Glutamatergic neuron (in vitro differentiated cells): Measurements from ENCODE around the gene PPP4R3A. TPM values are rescaled to one million over a fixed set of nuclear protein-coding genes. Genes with fewer than 3 reads are reported as not detected.
A peak's percentile ranks its signal among the peaks of the same experiment; 100 is the strongest.

Experiments
- DNase-seq: peaks from one replicate; pipeline ENCODE4 v3.0.0; 2022
- H3K27ac Mint-ChIP-seq: one replicate; pipeline ENCODE4 v1.8.0; 2020; ENCODE audit warnings: mild to moderate bottlenecking, mixed read lengths, inconsistent platforms; ENCODE audit not compliant: unreplicated experiment
- H3K27me3 Mint-ChIP-seq: one replicate; pipeline ENCODE4 v1.8.0; 2020; ENCODE audit warnings: mild to moderate bottlenecking, moderate library complexity, mixed read lengths, inconsistent platforms; ENCODE audit not compliant: unreplicated experiment
- H3K36me3 Mint-ChIP-seq: one replicate; pipeline ENCODE4 v1.8.0; 2020; ENCODE audit warnings: mild to moderate bottlenecking, mixed read lengths, inconsistent platforms; ENCODE audit not compliant: unreplicated experiment
- H3K4me1 Mint-ChIP-seq: one replicate; pipeline ENCODE4 v1.8.0; 2020; ENCODE audit warnings: mild to moderate bottlenecking, low read depth, mixed read lengths, inconsistent platforms; ENCODE audit not compliant: unreplicated experiment
- H3K4me3 Mint-ChIP-seq: one replicate; pipeline ENCODE4 v1.8.0; 2020; ENCODE audit warnings: mild to moderate bottlenecking, mixed read lengths, inconsistent platforms; ENCODE audit not compliant: unreplicated experiment
- H3K9me3 Mint-ChIP-seq: one replicate; pipeline ENCODE4 v1.8.0; 2020; ENCODE audit warnings: mild to moderate bottlenecking, moderate library complexity, mixed read lengths, inconsistent platforms; ENCODE audit not compliant: unreplicated experiment
- total RNA-seq: library from RNA; stranded (reverse); fragmentation: NEBNext Ultra II Directional; extraction: Animal tissue kit (Norgen Biotek cat#: 25700); gene quantifications from one replicate; pipeline ENCODE4 v1.2.1, GENCODE V29; 2021; ENCODE audit not compliant: unreplicated experiment
- TF ChIP-seq, protein P1 (sequence below): fragments of 200-600 bp; sonication (generic); IDR thresholded peaks from one replicate; pipeline ENCODE4 v1.5.0; 2021; ENCODE audit not compliant: partially characterized antibody, unreplicated experiment

PPP4R3A gene
- total RNA-seq, 1 donor from 2014 or later, result 99.4 TPM

DNA sequence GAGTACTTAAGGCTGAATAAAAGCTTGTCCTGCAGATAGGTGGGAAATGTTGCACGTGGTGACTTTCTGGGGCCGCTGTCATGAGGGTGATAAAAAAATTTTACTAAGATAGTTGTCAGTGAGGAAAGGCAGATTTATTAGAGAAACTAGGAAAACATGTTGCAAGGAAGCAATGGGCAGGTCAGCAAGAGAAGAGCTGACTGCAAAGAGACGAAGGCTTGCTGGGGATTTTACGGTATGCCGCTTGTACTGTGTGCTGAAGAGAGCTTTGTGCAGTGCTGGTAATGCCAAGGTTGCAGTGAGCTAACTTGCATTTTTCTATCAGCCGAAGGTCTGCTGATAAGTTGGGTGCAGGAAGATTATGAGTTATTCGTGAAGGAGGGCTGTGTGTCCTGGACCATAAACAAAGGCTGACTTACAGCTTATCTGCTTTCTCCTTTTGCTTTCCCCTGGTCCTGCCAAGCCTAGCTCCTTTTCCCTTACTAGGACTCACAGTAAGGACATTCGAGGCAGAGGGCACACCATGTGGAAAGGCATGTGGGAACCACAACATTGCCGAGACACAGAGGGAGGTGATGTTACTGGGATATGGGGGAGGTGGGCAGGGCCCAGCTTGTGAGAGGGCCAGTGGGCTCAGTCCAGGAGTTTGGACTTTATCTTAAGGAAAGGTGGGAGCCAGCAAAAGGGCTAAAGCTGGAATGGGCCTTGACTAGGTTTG, 85.1 kb downstream of the PPP4R3A start:
- TF ChIP-seq, protein P1, sequence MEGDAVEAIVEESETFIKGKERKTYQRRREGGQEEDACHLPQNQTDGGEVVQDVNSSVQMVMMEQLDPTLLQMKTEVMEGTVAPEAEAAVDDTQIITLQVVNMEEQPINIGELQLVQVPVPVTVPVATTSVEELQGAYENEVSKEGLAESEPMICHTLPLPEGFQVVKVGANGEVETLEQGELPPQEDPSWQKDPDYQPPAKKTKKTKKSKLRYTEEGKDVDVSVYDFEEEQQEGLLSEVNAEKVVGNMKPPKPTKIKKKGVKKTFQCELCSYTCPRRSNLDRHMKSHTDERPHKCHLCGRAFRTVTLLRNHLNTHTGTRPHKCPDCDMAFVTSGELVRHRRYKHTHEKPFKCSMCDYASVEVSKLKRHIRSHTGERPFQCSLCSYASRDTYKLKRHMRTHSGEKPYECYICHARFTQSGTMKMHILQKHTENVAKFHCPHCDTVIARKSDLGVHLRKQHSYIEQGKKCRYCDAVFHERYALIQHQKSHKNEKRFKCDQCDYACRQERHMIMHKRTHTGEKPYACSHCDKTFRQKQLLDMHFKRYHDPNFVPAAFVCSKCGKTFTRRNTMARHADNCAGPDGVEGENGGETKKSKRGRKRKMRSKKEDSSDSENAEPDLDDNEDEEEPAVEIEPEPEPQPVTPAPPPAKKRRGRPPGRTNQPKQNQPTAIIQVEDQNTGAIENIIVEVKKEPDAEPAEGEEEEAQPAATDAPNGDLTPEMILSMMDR, result no peak
- Mint-ChIP-seq H3K27me3 (no peaks in the 10 kb centered on the region), H3K36me3 (peaks cover 7% of the 10 kb centered on the region), H3K4me1 (no peaks in the 10 kb centered on the region), H3K4me3 (no peak overlapping the region), H3K27ac (no peak overlapping the region), H3K9me3 (no peaks in the 10 kb centered on the region)
- no peak for DNase-seq

DNA sequence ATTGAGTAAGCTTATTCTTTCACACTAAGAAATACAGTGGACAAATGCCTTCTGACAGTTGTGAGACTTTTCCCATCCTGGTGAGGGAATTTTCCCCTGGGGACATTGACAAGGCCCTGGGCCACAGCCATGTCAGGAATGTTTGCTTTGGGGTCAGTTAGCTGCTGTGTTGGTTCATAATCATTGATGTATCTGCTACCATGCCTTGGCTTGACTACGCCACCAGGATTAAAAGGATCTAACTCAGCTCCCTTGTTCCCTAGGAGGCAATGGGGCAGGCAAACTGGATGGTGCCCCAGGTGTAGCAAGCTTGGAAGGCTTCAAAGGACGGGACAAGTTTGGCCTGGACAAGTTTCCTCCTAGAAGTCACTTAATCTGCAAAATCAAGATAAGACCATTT, 89.4 kb downstream of the PPP4R3A start:
- TF ChIP-seq, protein P1, result no peak

DNA sequence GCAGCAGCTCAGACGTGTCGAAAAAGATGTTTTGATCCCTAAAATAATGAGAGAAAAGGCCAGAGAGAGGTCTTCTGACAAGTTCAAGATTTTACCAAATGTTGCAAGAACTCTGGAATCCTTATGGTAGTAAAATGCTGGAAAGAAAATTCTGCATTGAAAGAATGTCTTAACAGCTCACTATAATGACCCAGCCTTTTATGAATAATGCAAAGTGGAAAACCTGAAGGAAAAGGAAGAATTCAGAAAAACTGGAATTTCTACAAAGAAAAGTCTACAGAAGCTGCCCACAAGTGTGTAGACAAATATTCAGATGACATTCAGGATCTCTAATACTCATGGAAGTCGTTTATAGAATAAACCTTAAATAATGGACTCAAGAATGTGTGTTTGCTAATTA, 90.7 kb downstream of the PPP4R3A start:
- H3K4me3 Mint-ChIP-seq, result no peak overlapping the region

More for the DNA sequence above, 89.4 kb downstream of the PPP4R3A start:
- Mint-ChIP-seq H3K27ac (no peak overlapping the region), H3K36me3 (peaks cover 7% of the 10 kb centered on the region), H3K27me3 (peaks cover 11% of the 10 kb centered on the region), H3K4me3 (no peak overlapping the region), H3K9me3 (peaks cover 9% of the 10 kb centered on the region), H3K4me1 (peaks cover 7% of the 10 kb centered on the region)
- no peak for DNase-seq

DNA sequence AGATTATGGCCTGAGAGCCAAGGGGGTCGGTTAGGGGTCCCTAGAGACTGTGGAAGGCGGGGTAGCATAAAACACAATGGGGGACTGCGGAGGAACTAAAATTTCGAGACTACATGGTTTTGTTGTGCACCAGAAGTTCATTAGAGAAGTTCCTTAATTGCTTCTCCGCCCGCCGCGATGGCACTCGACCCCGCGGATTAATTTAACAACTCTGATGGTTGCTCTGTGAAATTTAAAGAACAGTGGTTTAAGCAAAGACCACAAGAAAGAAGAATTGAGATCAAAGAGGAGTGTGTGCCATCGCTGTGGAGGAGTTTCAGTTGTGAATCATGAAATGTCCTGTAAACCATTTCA, 91.1 kb downstream of the PPP4R3A start:
- Mint-ChIP-seq H3K9me3 (peaks cover 10% of the 10 kb centered on the region), H3K4me3 (no peak overlapping the region), H3K27ac (no peak overlapping the region), H3K36me3 (no peaks in the 10 kb centered on the region), H3K4me1 (peaks cover 15% of the 10 kb centered on the region), H3K27me3 (peaks cover 13% of the 10 kb centered on the region)
- TF ChIP-seq, protein P1, result peak; percentile 56
- no peak for DNase-seq

More for the DNA sequence above, 90.7 kb downstream of the PPP4R3A start:
- Mint-ChIP-seq H3K9me3 (peaks cover 10% of the 10 kb centered on the region), H3K4me1 (peaks cover 15% of the 10 kb centered on the region), H3K27ac (no peak overlapping the region), H3K36me3 (peaks cover under 1% of the 10 kb centered on the region), H3K27me3 (peaks cover 12% of the 10 kb centered on the region)
- DNase-seq, result no peak
- TF ChIP-seq, protein P1, result no peak

DNA sequence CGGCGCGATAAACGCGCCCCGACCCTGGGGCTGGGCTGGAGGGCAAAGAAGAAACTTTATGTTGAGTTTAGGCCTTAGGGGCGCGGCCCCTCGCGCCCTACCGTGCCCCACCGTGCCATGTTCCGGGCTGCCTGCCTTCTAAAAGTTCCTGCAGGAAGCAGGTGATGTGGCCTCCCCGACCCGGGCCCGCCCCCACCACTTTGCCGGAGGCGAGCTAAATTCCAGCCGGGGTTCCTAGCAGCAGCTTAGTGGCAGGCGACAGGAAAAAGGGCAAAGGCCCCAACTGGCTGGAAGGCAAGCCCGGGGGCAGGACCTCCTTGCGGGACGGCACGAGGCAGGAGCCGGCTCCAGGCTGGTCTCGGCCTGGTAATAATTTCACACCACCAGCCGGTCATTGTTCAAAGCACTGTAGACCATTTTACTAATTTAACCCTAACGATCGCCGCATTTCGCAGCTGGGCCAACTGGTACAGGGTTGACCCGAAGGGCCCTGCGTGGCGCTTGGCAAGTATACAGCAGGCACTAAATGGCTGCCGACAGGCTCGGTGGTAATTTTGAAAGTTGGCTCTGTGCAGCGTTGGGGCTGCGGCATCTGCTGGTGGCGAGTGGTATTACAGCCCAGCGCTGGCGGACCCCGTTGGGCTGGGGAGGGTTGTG, 91.6 kb downstream of the PPP4R3A start:
- peaks cover 13% of the 10 kb centered on the region for H3K27me3 Mint-ChIP-seq
- H3K36me3 Mint-ChIP-seq, result no peaks in the 10 kb centered on the region
- TF ChIP-seq, protein P1, result peak; percentile 100
- peaks cover 15% of the 10 kb centered on the region for H3K4me1 Mint-ChIP-seq
- no peak overlapping the region for H3K27ac Mint-ChIP-seq
- peak; percentile 84 for DNase-seq
- peaks cover 10% of the 10 kb centered on the region for H3K9me3 Mint-ChIP-seq
- H3K4me3 Mint-ChIP-seq, result no peak overlapping the region
